HK-2 (cell line): ENCODE data around the gene CLEC4F.

Experiments
- DNase-seq: peaks from one replicate; pipeline ENCODE4 v3.0.0-alpha.2; 2018; ENCODE audit not compliant: unreplicated experiment

Gene CLEC4F

GRCh38 chr2:70820499-70820898, at the start of gene CLEC4F:
CLEC4F (minus strand) TSS chr2:70820599; CDS start chr2:70820523, 76 bp downstream.
- DNase-seq: no peak

GRCh38 chr2:70868970-70869369, 48.6 kb upstream of the CLEC4F start:
- DNase-seq: no peak

GRCh38 chr2:70861777-70862625, 41.6 kb upstream of the CLEC4F start:
- DNase-seq: peak; percentile 88

- no peak for DNase-seq
Measured at GRCh38 chr2:70855667-70856066, 35.3 kb upstream of the CLEC4F start.

- no peak for DNase-seq
Measured at GRCh38 chr2:70854411-70854810, 34.0 kb upstream of the CLEC4F start.

- DNase-seq: no peak
Measured at GRCh38 chr2:70852824-70853223, 32.4 kb upstream of the CLEC4F start.

- no peak for DNase-seq
Measured at GRCh38 chr2:70851704-70852103, 31.3 kb upstream of the CLEC4F start.

- DNase-seq: no peak
Measured at GRCh38 chr2:70850925-70851324, 30.5 kb upstream of the CLEC4F start.

GRCh38 chr2:70842401-70842800, 22.0 kb upstream of the CLEC4F start:
- no peak for DNase-seq

- DNase-seq: no peak
Measured at GRCh38 chr2:70837980-70838925, 17.9 kb upstream of the CLEC4F start.

GRCh38 chr2:70835643-70836042, 15.2 kb upstream of the CLEC4F start, which contains the start of gene CD207:
CD207 (minus strand) TSS chr2:70835816; CDS start chr2:70835776, 40 bp downstream.
- DNase-seq: no peak

- DNase-seq: no peak
Measured at GRCh38 chr2:70834881-70835280, 14.5 kb upstream of the CLEC4F start.

GRCh38 chr2:70834106-70834505, 13.7 kb upstream of the CLEC4F start:
- no peak for DNase-seq

- no peak for DNase-seq
Measured at GRCh38 chr2:70833246-70833645, 12.8 kb upstream of the CLEC4F start.

- no peak for DNase-seq
Measured at GRCh38 chr2:70832386-70832785, 12.0 kb upstream of the CLEC4F start.

GRCh38 chr2:70831861-70832260, 11.5 kb upstream of the CLEC4F start:
- DNase-seq: no peak

- no peak for DNase-seq
Measured at GRCh38 chr2:70830366-70830765, 10.0 kb upstream of the CLEC4F start.

GRCh38 chr2:70829916-70830315, 9.5 kb upstream of the CLEC4F start:
- DNase-seq: no peak

GRCh38 chr2:70828914-70829824, 8.8 kb upstream of the CLEC4F start:
- DNase-seq: no peak

GRCh38 chr2:70828115-70828514, 7.7 kb upstream of the CLEC4F start:
- DNase-seq: no peak

GRCh38 chr2:70827388-70827787, 7.0 kb upstream of the CLEC4F start:
- no peak for DNase-seq
